ENCODE results near the gene DVL3.

The DVL3 gene

GRCh38 chr3:184133840-184134745, 21.1 kb upstream of the DVL3 start:
- WGBS = under 1% methylated on average over 35 of the region's 37 CpGs

DNA sequence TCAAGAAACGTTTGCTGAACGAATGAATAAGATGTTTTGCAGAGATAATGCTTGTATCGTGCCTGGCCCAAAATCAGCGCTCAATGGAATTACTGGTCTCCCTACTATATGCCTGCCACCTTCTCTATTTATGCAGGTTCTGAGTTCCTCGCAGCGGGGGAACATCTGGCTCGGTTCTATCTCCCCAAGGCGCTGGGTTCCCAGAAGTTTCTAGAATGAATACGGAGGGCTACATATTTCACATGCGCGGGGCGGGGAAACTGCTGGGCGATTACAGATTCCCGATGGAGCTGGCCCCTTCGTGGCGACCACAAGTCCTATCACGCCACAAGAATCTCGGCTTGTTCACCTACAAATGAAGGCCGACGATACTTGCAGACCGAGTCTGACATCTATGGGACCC, 20.4 kb upstream of the DVL3 start:
- Histone ChIP-seq H3K4me3 (ENCODE audit: insufficient read depth in 1 of 2, low read depth in 1 of 2, low read length in 2 of 2) (peak overlapping the region; percentile 92 to 93), H3K9ac (ENCODE audit: low read length) (peak overlapping the region; percentile 96), H3K18ac (ENCODE audit: low read depth in 1 of 2, low read length in 2 of 2) (peak overlapping the region in 1 of 2 experiments; percentile 96), H3K9me3 (ENCODE audit: control insufficient read depth, low read length) (no peaks in the 10 kb centered on the region), H2AFZ (ENCODE audit: low read depth, low read length) (peak overlapping the region; percentile 89), H3K4me2 (ENCODE audit: low read length, poor library complexity, severe bottlenecking) (peak overlapping the region; percentile 98), H2BK12ac (ENCODE audit: low read length in 2 of 2) (no peak overlapping the region), H3K79me1 (replicated peaks; ENCODE audit: low read length, poor library complexity, severe bottlenecking) (peaks cover 11% of the 10 kb centered on the region), H2BK120ac (ENCODE audit: low read depth, low read length) (no peak overlapping the region), H3K4ac (ENCODE audit: low read depth in 1 of 2, low read length in 2 of 2) (peak overlapping the region; percentile 17 to 86), H3K27me3 (ENCODE audit: control insufficient read depth in 1 of 2, insufficient read depth in 1 of 2, low read length in 2 of 2) (no peaks in the 10 kb centered on the region), H3K36me3 (ENCODE audit: control insufficient read depth in 1 of 2, insufficient read depth in 2 of 2, low read depth in 1 of 2, low read length in 2 of 2) (peaks cover 8 to 11% of the 10 kb centered on the region in 2 experiments), H3K4me1 (ENCODE audit: control insufficient read depth, insufficient read depth, low read depth, low read length) (no peaks in the 10 kb centered on the region), H2AK5ac (ENCODE audit: low read length, severe bottlenecking) (no peak overlapping the region), H2BK15ac (ENCODE audit: low read depth, poor library complexity, severe bottlenecking) (peak overlapping the region; percentile 60), H3K27ac (ENCODE audit: low read length, poor library complexity, severe bottlenecking) (peak overlapping the region; percentile 75), H2BK5ac (ENCODE audit: low read depth, low read length, poor library complexity, severe bottlenecking) (peak overlapping the region; percentile 77), H4K8ac (ENCODE audit: low read length) (peak overlapping the region; percentile 93), H4K91ac (ENCODE audit: low read length) (peak overlapping the region; percentile 18), H3K14ac (ENCODE audit: low read length in 2 of 2) (peak overlapping the region in 1 of 2 experiments; percentile 79), H3K23ac (ENCODE audit: low read length in 2 of 2) (no peak overlapping the region)
- DNase-seq = no peak
- under 1% methylated on average over 19 of the region's 21 CpGs for WGBS

More at GRCh38 chr3:184133840-184134745, 21.1 kb upstream of the DVL3 start:
- Histone ChIP-seq H3K79me1 (replicated peaks; ENCODE audit: low read length, poor library complexity, severe bottlenecking) (peaks cover 11% of the 10 kb centered on the region), H3K4me1 (ENCODE audit: control insufficient read depth, insufficient read depth, low read depth, low read length) (no peaks in the 10 kb centered on the region), H2BK120ac (ENCODE audit: low read depth, low read length) (no peak overlapping the region), H4K91ac (ENCODE audit: low read length) (peak overlapping the region; percentile 7), H3K4ac (ENCODE audit: low read depth in 1 of 2, low read length in 2 of 2) (peak overlapping the region in 1 of 2 experiments; percentile 32), H3K23ac (ENCODE audit: low read length in 2 of 2) (peak overlapping the region in 1 of 2 experiments; percentile 79), H2AK5ac (ENCODE audit: low read length, severe bottlenecking) (no peak overlapping the region), H3K27me3 (ENCODE audit: control insufficient read depth in 1 of 2, insufficient read depth in 1 of 2, low read length in 2 of 2) (no peaks in the 10 kb centered on the region), H3K27ac (ENCODE audit: low read length, poor library complexity, severe bottlenecking) (peak overlapping the region; percentile 75), H3K4me3 (ENCODE audit: insufficient read depth in 1 of 2, low read depth in 1 of 2, low read length in 2 of 2) (peak overlapping the region; percentile 54 to 92), H3K4me2 (ENCODE audit: low read length, poor library complexity, severe bottlenecking) (peak overlapping the region; percentile 98), H3K18ac (ENCODE audit: low read depth in 1 of 2, low read length in 2 of 2) (peak overlapping the region in 1 of 2 experiments; percentile 54), H4K8ac (ENCODE audit: low read length) (no peak overlapping the region), H2BK12ac (ENCODE audit: low read length in 2 of 2) (peak overlapping the region in 1 of 2 experiments; percentile 54), H3K9ac (ENCODE audit: low read length) (peak overlapping the region; percentile 96), H2AFZ (ENCODE audit: low read depth, low read length) (peak overlapping the region; percentile 60), H2BK15ac (ENCODE audit: low read depth, poor library complexity, severe bottlenecking) (no peak overlapping the region), H3K14ac (ENCODE audit: low read length in 2 of 2) (no peak overlapping the region), H3K9me3 (ENCODE audit: control insufficient read depth, low read length) (no peaks in the 10 kb centered on the region), H3K36me3 (ENCODE audit: control insufficient read depth in 1 of 2, insufficient read depth in 2 of 2, low read depth in 1 of 2, low read length in 2 of 2) (peaks cover 8 to 11% of the 10 kb centered on the region in 2 experiments), H2BK5ac (ENCODE audit: low read depth, low read length, poor library complexity, severe bottlenecking) (no peak overlapping the region)
- peak; percentile 80 for DNase-seq

DNA sequence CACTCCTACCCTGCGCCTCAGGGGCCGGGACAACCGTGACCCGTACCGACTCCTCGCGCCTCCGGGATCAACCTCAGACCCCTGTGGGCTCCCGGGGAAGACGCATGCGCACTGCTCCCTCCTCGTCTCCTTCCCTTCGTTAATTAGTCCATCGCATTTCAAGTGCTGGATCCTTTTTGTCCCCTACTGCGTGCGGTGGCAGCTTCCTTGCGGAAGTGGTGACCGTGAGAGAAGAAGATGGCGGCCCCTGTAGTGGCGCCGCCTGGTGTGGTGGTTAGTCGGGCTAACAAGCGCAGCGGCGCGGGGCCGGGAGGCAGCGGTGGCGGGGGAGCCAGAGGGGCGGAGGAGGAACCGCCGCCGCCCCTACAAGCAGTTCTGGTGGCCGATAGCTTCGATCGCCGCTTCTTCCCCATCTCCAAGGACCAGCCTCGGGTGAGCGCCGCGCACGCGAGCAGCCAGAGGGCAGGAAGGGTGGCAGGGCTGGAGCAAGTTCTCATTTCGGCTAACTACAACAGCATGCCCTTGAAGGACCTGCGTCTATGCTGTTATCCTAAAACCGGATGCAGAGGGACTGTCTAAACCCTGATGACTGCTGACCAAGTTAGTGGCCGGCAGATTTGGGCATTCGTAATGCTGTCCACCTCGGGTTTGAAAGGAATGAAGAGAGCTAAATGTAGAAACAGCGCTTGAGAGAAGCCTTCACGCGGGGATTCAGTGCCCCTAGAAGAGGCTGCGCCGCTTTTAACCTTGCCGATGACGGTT, 19.8 kb upstream of the DVL3 start, which contains the start of gene EIF2B5:
Gene EIF2B5, plus strand, starts transcription at position 210 of the 762 bp plus-strand sequence. Its CDS starts 28 bp downstream, at position 238.
- peak; percentile 94 for DNase-seq
- H3K9me3 ChIP-seq (ENCODE audit: control insufficient read depth, low read length) = no peaks in the 10 kb centered on the region
- peak within 1 kb of the TSS in 1 of 2 experiments; percentile 71 for H2BK12ac ChIP-seq (ENCODE audit: low read length in 2 of 2)
- peak within 1 kb of the TSS; percentile 77 for H4K91ac ChIP-seq (ENCODE audit: low read length)
- H3K27me3 ChIP-seq (ENCODE audit: control insufficient read depth in 1 of 2, insufficient read depth in 1 of 2, low read length in 2 of 2) = no peaks in the 10 kb centered on the region
- peak within 1 kb of the TSS; percentile 89 for H2AFZ ChIP-seq (ENCODE audit: low read depth, low read length)
- H3K14ac ChIP-seq (ENCODE audit: low read length in 2 of 2) = peak within 1 kb of the TSS in 1 of 2 experiments; percentile 79
- peak within 1 kb of the TSS; percentile 46 to 86 for H3K4ac ChIP-seq (ENCODE audit: low read depth in 1 of 2, low read length in 2 of 2)
- H2BK5ac ChIP-seq (ENCODE audit: low read depth, low read length, poor library complexity, severe bottlenecking) = peak within 1 kb of the TSS; percentile 77
- H3K4me1 ChIP-seq (ENCODE audit: control insufficient read depth, insufficient read depth, low read depth, low read length) = no peaks in the 10 kb centered on the region
- peak within 1 kb of the TSS; percentile 82 for H2BK15ac ChIP-seq (ENCODE audit: low read depth, poor library complexity, severe bottlenecking)
- peak within 1 kb of the TSS; percentile 96 for H3K9ac ChIP-seq (ENCODE audit: low read length)
- H3K18ac ChIP-seq (ENCODE audit: low read depth in 1 of 2, low read length in 2 of 2) = peak within 1 kb of the TSS; percentile 87 to 96
- peak within 1 kb of the TSS; percentile 93 for H4K8ac ChIP-seq (ENCODE audit: low read length)
- peak within 1 kb of the TSS; percentile 98 for H3K4me2 ChIP-seq (ENCODE audit: low read length, poor library complexity, severe bottlenecking)
- peaks cover 14% of the 10 kb centered on the region for H3K79me1 ChIP-seq (replicated peaks; ENCODE audit: low read length, poor library complexity, severe bottlenecking)
- H3K27ac ChIP-seq (ENCODE audit: low read length, poor library complexity, severe bottlenecking) = peak within 1 kb of the TSS; percentile 75
- H2BK120ac ChIP-seq (ENCODE audit: low read depth, low read length) = peak within 1 kb of the TSS; percentile 86
- H3K23ac ChIP-seq (ENCODE audit: low read length in 2 of 2) = peak within 1 kb of the TSS; percentile 16 to 79
- H3K36me3 ChIP-seq (ENCODE audit: control insufficient read depth in 1 of 2, insufficient read depth in 2 of 2, low read depth in 1 of 2, low read length in 2 of 2) = peaks cover 10 to 16% of the 10 kb centered on the region in 2 experiments
- under 1% methylated on average over 55 of the region's 56 CpGs for WGBS
- peak within 1 kb of the TSS; percentile 92 to 93 for H3K4me3 ChIP-seq (ENCODE audit: insufficient read depth in 1 of 2, low read depth in 1 of 2, low read length in 2 of 2)
- H2AK5ac ChIP-seq (ENCODE audit: low read length, severe bottlenecking) = no peak within 1 kb of the TSS

Measured in mesenchymal stem cell (in vitro differentiated cells and primary cell).